ENCODE data around the gene TMEM191C.
"Not testable (repeated sequence)": the region's sequence is repeated elsewhere in the genome, so short reads cannot be mapped to it uniquely, and the experiment has no call there.

- not testable (repeated sequence) for TF ChIP-seq TAF1 (IDR thresholded peaks at IDR 0.05; ENCODE audit: low read depth, low read length); PAX5 (IDR thresholded peaks at IDR 0.05; ENCODE audit: insufficient read depth, low read length, severe bottlenecking); POLR2AphosphoS5 (IDR thresholded peaks at IDR 0.05; ENCODE audit: low read depth, low read length); POLR2A (IDR thresholded peaks at IDR 0.05; ENCODE audit: low read depth, low read length)
These were observed 44.8 kb downstream of the TMEM191C start for GRCh38 chr22:21512022-21512421.

Data from GM12891 (cell line).